MCF 10A (cell line): Measurements from ENCODE around the gene WRNIP1. TPM values are rescaled to one million over a fixed set of nuclear protein-coding genes. Genes with fewer than 3 reads are reported as not detected.
"Not testable (repeated sequence)": the region's sequence is repeated elsewhere in the genome, so short reads cannot be mapped to it uniquely, and the experiment has no call there.

ENCODE experiments used
- BruUV-seq: library from RNA; stranded (reverse); fragments of 400-500 nt; replicated peaks from 2 replicates; lab custom pipeline; 2021; lab: Mats Ljungman, UMichigan
- CTCF ChIA-PET: fragments of 300-600 bp; sonication (Branson Sonifier 250); formaldehyde crosslinking; extraction: SDS; loops from one replicate; lab custom pipeline; 2021; ENCODE audit warnings: antibody characterized with exemption, inconsistent platforms; lab: Yijun Ruan, JAX
- POLR2A ChIA-PET: fragments of 300-600, 350-650 bp; sonication (Branson Sonifier 250); formaldehyde crosslinking; extraction: SDS; loops from one replicate; lab custom pipeline; 2020; ENCODE audit warnings: antibody characterized with exemption, inconsistent platforms; lab: Yijun Ruan, JAX
- DNase-seq: peaks from one replicate; pipeline ENCODE4 v3.0.0-alpha.2; 2018; ENCODE audit not compliant: unreplicated experiment
- H3K27ac Mint-ChIP-seq: one replicate; pipeline ENCODE4 v1.8.0; 2022; ENCODE audit warnings: mild to moderate bottlenecking, low read depth, mixed read lengths; ENCODE audit not compliant: unreplicated experiment
- H3K27me3 Mint-ChIP-seq: one replicate; pipeline ENCODE4 v1.8.0; 2022; ENCODE audit warnings: mixed read lengths; ENCODE audit not compliant: insufficient read depth, unreplicated experiment
- H3K36me3 Mint-ChIP-seq: one replicate; pipeline ENCODE4 v1.8.0; 2022; ENCODE audit warnings: mild to moderate bottlenecking, moderate library complexity, mixed read lengths; ENCODE audit not compliant: insufficient read depth, unreplicated experiment
- H3K4me1 Mint-ChIP-seq: one replicate; pipeline ENCODE4 v1.8.0; 2022; ENCODE audit warnings: mixed read lengths; ENCODE audit not compliant: insufficient read depth, unreplicated experiment
- H3K4me3 Mint-ChIP-seq: one replicate; pipeline ENCODE4 v1.8.0; 2022; ENCODE audit warnings: mild to moderate bottlenecking, moderate library complexity, mixed read lengths; ENCODE audit not compliant: unreplicated experiment
- H3K9me3 Mint-ChIP-seq: one replicate; pipeline ENCODE4 v1.8.0; 2022; ENCODE audit warnings: mixed read lengths; ENCODE audit not compliant: unreplicated experiment
- CTCF ChIP-seq: fragments of 200-600 bp; IDR thresholded peaks from one replicate; pipeline ENCODE4 v1.8.0; 2022; ENCODE audit warnings: antibody characterized with exemption, mild to moderate bottlenecking; ENCODE audit not compliant: unreplicated experiment
- intact Hi-C: fragments of 100-400 bp; cut with micrococcal nuclease; formaldehyde crosslinking; loops from 2 replicates; pipeline ENCODE4 v1.14.1; 2022
- total RNA-seq: library from RNA; stranded (reverse); gene quantifications from 2 replicates; pipeline ENCODE4 v1.2.3, GENCODE V29; 2022

The WRNIP1 gene
- total RNA-seq, 1 experiment from 2014 or later = 44.8 TPM

GRCh38 chr6:2800552-2801316 lies 35.5 kb downstream of the WRNIP1 start:
- BruUV-seq = no TSS peak
- Mint-ChIP-seq H3K4me3 (no peak overlapping the region), H3K9me3 (no peaks in the 10 kb centered on the region), H3K36me3 (no peaks in the 10 kb centered on the region), H3K27me3 (no peaks in the 10 kb centered on the region), H3K27ac (no peak overlapping the region), H3K4me1 (no peaks in the 10 kb centered on the region)
- intact Hi-C loops = no loop called here
- no peak for DNase-seq
- ChIA-PET POLR2A (no interaction called here), CTCF (interaction anchor here (1.0 kb wide), 1 partner anchor 9 kb away, joined by 4 read pairs; no protein-coding TSS in a partner anchor)
- no peak for TF ChIP-seq CTCF

- H3K36me3 Mint-ChIP-seq, intact Hi-C loops, BruUV-seq, DNase-seq, CTCF ChIA-PET, POLR2A ChIA-PET, H3K27me3 Mint-ChIP-seq, H3K27ac Mint-ChIP-seq, H3K4me1 Mint-ChIP-seq, H3K9me3 Mint-ChIP-seq, H3K4me3 Mint-ChIP-seq: not testable (repeated sequence)
These were observed 36.5 kb downstream of the WRNIP1 start for GRCh38 chr6:2801687-2802086.

GRCh38 chr6:2802521-2803060 lies 37.4 kb downstream of the WRNIP1 start:
- Mint-ChIP-seq H3K27me3 (no peaks in the 10 kb centered on the region), H3K36me3 (no peaks in the 10 kb centered on the region), H3K9me3 (no peaks in the 10 kb centered on the region), H3K4me3 (no peak overlapping the region), H3K27ac (no peak overlapping the region), H3K4me1 (peaks cover 5% of the 10 kb centered on the region)
- ChIA-PET CTCF (no interaction called here), POLR2A (no interaction called here)
- TF ChIP-seq CTCF = no peak
- DNase-seq = no peak
- intact Hi-C loops = no loop called here
- BruUV-seq = no TSS peak

GRCh38 chr6:2803731-2804429 lies 38.7 kb downstream of the WRNIP1 start:
- H3K27ac Mint-ChIP-seq = no peak overlapping the region
- no peak overlapping the region for H3K4me3 Mint-ChIP-seq
- BruUV-seq = no TSS peak
- TF ChIP-seq CTCF = no peak
- no peaks in the 10 kb centered on the region for H3K27me3 Mint-ChIP-seq
- H3K4me1 Mint-ChIP-seq = peaks cover 7% of the 10 kb centered on the region
- H3K9me3 Mint-ChIP-seq = no peaks in the 10 kb centered on the region
- CTCF ChIA-PET = interaction anchor here (0.9 to 1.9 kb wide), 3 partner anchors 12 to 54 kb away, joined by 3 to 10 read pairs (median 3); no protein-coding TSS in a partner anchor
- no peaks in the 10 kb centered on the region for H3K36me3 Mint-ChIP-seq
- intact Hi-C loops = no loop called here
- no peak for DNase-seq
- POLR2A ChIA-PET = interaction anchor here (1.0 kb wide), 1 partner anchor 14 kb away, joined by 3 read pairs; no protein-coding TSS in a partner anchor
